GM23338 (cell line): Measurements from ENCODE around the gene OLA1. TPM values are rescaled to one million over a fixed set of nuclear protein-coding genes. Genes with fewer than 3 reads are reported as not detected.

Experiments
- ATAC-seq: fragments of 200-7000 bp; cut with Tn5 transposase; 3 replicates; pipeline ENCODE4 v1.9.1; 2020
- DNase-seq: peaks from one replicate; pipeline ENCODE4 v3.0.0-alpha.2; 2015; ENCODE audit warnings: low spot score
- H2AFZ ChIP-seq: fragments of 200-600 bp; sonication (generic); 2 replicates; pipeline ENCODE4 v1.8.0; 2016; ENCODE audit warnings: antibody characterized with exemption, mild to moderate bottlenecking, moderate library complexity
- H3F3A ChIP-seq: fragments of 200-600 bp; sonication (generic); replicated peaks from 2 replicates; pipeline ENCODE4 v1.8.0; 2017; ENCODE audit warnings: antibody characterized with exemption, mixed run types, low read depth
- H3K27ac ChIP-seq: fragments of 200-600 bp; sonication (generic); 2 replicates; pipeline ENCODE4 v1.6.1; 2016; ENCODE audit warnings: low read depth
- H3K27me3 ChIP-seq: fragments of 200-600 bp; sonication (generic); 2 replicates; pipeline ENCODE4 v1.8.0; 2016; ENCODE audit warnings: mild to moderate bottlenecking, mixed run types, moderate library complexity; ENCODE audit not compliant: insufficient read depth
- H3K36me3 ChIP-seq: fragments of 200-600 bp; sonication (generic); 2 replicates; pipeline ENCODE4 v1.8.0; 2016; ENCODE audit warnings: mild to moderate bottlenecking; ENCODE audit not compliant: insufficient read depth
- H3K4me1 ChIP-seq: fragments of 200-600 bp; sonication (generic); 2 replicates; pipeline ENCODE4 v1.8.0; 2016; ENCODE audit warnings: mild to moderate bottlenecking, moderate library complexity; ENCODE audit not compliant: insufficient read depth
- H3K4me2 ChIP-seq: fragments of 200-600 bp; sonication (generic); 2 replicates; pipeline ENCODE4 v1.7.1; 2017; ENCODE audit warnings: mixed run types
- H3K4me3 ChIP-seq: fragments of 200-600 bp; sonication (generic); 2 replicates; pipeline ENCODE4 v1.6.1; 2016; ENCODE audit warnings: mixed run types
- H3K79me2 ChIP-seq: fragments of 200-600 bp; sonication (generic); replicated peaks from 2 replicates; pipeline ENCODE4 v1.8.0; 2017; ENCODE audit warnings: mild to moderate bottlenecking; ENCODE audit not compliant: insufficient read depth
- H3K9me2 ChIP-seq: fragments of 200-600 bp; sonication (generic); 2 replicates; pipeline ENCODE4 v1.8.0; 2017; ENCODE audit not compliant: insufficient read depth
- H4K20me1 ChIP-seq: fragments of 200-600 bp; sonication (generic); replicated peaks from 2 replicates; pipeline ENCODE4 v1.8.0; 2017; ENCODE audit warnings: mild to moderate bottlenecking; ENCODE audit not compliant: insufficient read depth
- H3K27ac Mint-ChIP-seq: 2 replicates; pipeline ENCODE4 v1.8.0; 2020; ENCODE audit warnings: inconsistent platforms, mild to moderate bottlenecking, moderate library complexity, mixed read lengths
- H3K27me3 Mint-ChIP-seq: 3 replicates; pipeline ENCODE4 v1.8.0; 2022; ENCODE audit warnings: low read depth, mild to moderate bottlenecking, moderate library complexity, mixed read lengths, inconsistent platforms; ENCODE audit not compliant: insufficient read depth, poor library complexity
- H3K36me3 Mint-ChIP-seq: 3 replicates; pipeline ENCODE4 v1.8.0; 2021; ENCODE audit warnings: low read depth, mild to moderate bottlenecking, inconsistent platforms, moderate library complexity, mixed read lengths
- H3K4me1 Mint-ChIP-seq: 3 replicates; pipeline ENCODE4 v1.8.0; 2020; ENCODE audit warnings: mild to moderate bottlenecking, inconsistent platforms, mixed read lengths
- H3K4me3 Mint-ChIP-seq: 3 replicates; pipeline ENCODE4 v1.8.0; 2021; ENCODE audit warnings: moderate library complexity, mild to moderate bottlenecking, inconsistent platforms, mixed read lengths
- H3K9me3 Mint-ChIP-seq: 3 replicates; pipeline ENCODE4 v1.8.0; 2020; ENCODE audit warnings: moderate library complexity, mild to moderate bottlenecking, inconsistent platforms, mixed read lengths
- CREB1 ChIP-seq: fragments of 250-450 bp; sonication (Bioruptor Pico); IDR thresholded peaks from 2 replicates; pipeline ENCODE4 v1.5.0; 2020; ENCODE audit warnings: low read depth, mild to moderate bottlenecking, moderate library complexity
- EZH2 ChIP-seq: fragments of 200-600 bp; sonication (generic); IDR thresholded peaks from one replicate; pipeline ENCODE4 v1.8.0; 2017; ENCODE audit warnings: antibody characterized with exemption, mild to moderate bottlenecking, low read depth; ENCODE audit not compliant: unreplicated experiment
- EZH2phosphoT487 ChIP-seq: fragments of 200-600 bp; sonication (generic); IDR thresholded peaks from one replicate; pipeline ENCODE4 v1.8.1; 2018; ENCODE audit warnings: antibody characterized with exemption; ENCODE audit not compliant: unreplicated experiment
- JUNB ChIP-seq: IDR thresholded peaks from one replicate; pipeline ENCODE4 v1.6.1; 2016; ENCODE audit warnings: antibody characterized with exemption; ENCODE audit not compliant: unreplicated experiment
- NANOG ChIP-seq: IDR thresholded peaks from 2 replicates; pipeline ENCODE4 v1.6.1; 2016; ENCODE audit warnings: antibody characterized with exemption, borderline replicate concordance
- POLR2AphosphoS5 ChIP-seq: IDR thresholded peaks from 2 replicates; pipeline ENCODE4 v1.6.1; 2016; ENCODE audit warnings: antibody characterized with exemption, low read depth
- STAT1 ChIP-seq: IDR thresholded peaks from one replicate; pipeline ENCODE4 v1.6.1; 2016; ENCODE audit warnings: antibody characterized with exemption; ENCODE audit not compliant: unreplicated experiment
- ZNF114 ChIP-seq: fragments of 250-450 bp; sonication (Bioruptor Pico); IDR thresholded peaks from 2 replicates; pipeline ENCODE4 v1.5.0; 2020; ENCODE audit warnings: mild to moderate bottlenecking, moderate library complexity
- ZNF331 ChIP-seq: fragments of 250-450 bp; sonication (Bioruptor Pico); IDR thresholded peaks from 2 replicates; pipeline ENCODE4 v1.5.0; 2020; ENCODE audit warnings: low read depth, mild to moderate bottlenecking, moderate library complexity
- polyA plus RNA-seq: library from polyadenylated mRNA; unstranded; fragments of >200 nt; fragmentation: Nextera tagmentation; extraction: Ambion mirVana; gene quantifications from 2 replicates; pipeline ENCODE4 v1.2.1, GENCODE V29; 2016
- total RNA-seq: library from RNA; depleted of rRNA; stranded (reverse); fragments of >200 nt; shearing (Covaris generic); gene quantifications from 2 replicates; pipeline ENCODE4 v1.2.3, GENCODE V29; 2014
- TF ChIP-seq, protein P1 (sequence below), 2 experiments: fragments of 200-600 bp in 1 of 2; sonication (generic) in 1 of 2; conservative IDR thresholded peaks; 2 replicates each; pipeline versions ENCODE4 v1.5.1 to v1.6.1; 2016 to 2017; ENCODE audit warnings: antibody characterized with exemption in 2 of 2, low read depth in 2 of 2, mild to moderate bottlenecking in 2 of 2, moderate library complexity in 1 of 2
- TF ChIP-seq, protein P2 (sequence below): IDR thresholded peaks from one replicate; pipeline ENCODE4 v1.6.1; 2018; ENCODE audit warnings: antibody characterized with exemption; ENCODE audit not compliant: unreplicated experiment
- TF ChIP-seq, protein P3 (sequence below): IDR thresholded peaks from 2 replicates; pipeline ENCODE4 v1.6.1; 2016; ENCODE audit warnings: antibody characterized with exemption
- TF ChIP-seq, protein P4 (sequence below): fragments of 250-450 bp; sonication (Bioruptor Pico); IDR thresholded peaks from 2 replicates; pipeline ENCODE4 v1.5.0; 2020; ENCODE audit warnings: mild to moderate bottlenecking, moderate library complexity

Gene OLA1
- total and polyA plus RNA-seq, 2 experiments from 2014 or later: 104 to 242 TPM

DNA sequence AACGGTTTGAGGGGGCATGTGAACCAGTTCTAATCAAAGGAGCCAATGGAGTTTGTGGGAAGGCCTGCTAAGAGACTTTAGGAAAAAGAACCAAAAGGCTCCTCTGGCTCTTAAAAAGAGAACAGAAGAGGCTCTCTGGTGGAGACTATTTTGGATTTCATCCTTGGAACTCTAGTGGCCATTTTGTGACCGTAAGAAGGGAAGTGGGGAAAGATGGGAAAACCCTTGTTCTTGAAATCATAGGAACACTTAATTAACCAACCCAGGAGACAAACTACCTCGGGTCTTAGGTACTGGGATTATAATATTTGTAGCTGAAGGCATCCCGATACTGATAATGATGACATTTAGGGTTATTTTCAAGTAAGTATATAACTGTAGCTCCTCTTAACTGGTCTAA, 157.9 kb downstream of the OLA1 start:
- H3K36me3 Mint-ChIP-seq: peaks cover 2% of the 10 kb centered on the region; the same call in 1 of the 3 replicates
- Histone ChIP-seq H2AFZ (no peak overlapping the region), H4K20me1 (no peaks in the 10 kb centered on the region), H3K27ac (no peak overlapping the region), H3F3A (no peaks in the 10 kb centered on the region), H3K27me3 (no peaks in the 10 kb centered on the region), H3K4me2 (no peak overlapping the region), H3K36me3 (no peaks in the 10 kb centered on the region), H3K9me2 (no peaks in the 10 kb centered on the region), H3K4me1 (no peaks in the 10 kb centered on the region), H3K79me2 (no peaks in the 10 kb centered on the region), H3K4me3 (no peak overlapping the region)
- H3K4me3 Mint-ChIP-seq: no peak overlapping the region
- H3K4me1 Mint-ChIP-seq: no peaks in the 10 kb centered on the region
- H3K9me3 Mint-ChIP-seq: no peaks in the 10 kb centered on the region
- peaks cover 2% of the 10 kb centered on the region for H3K27me3 Mint-ChIP-seq
- no peak for ATAC-seq
- no peak for DNase-seq
- no peak for TF ChIP-seq CREB1
- TF ChIP-seq, protein P1, sequence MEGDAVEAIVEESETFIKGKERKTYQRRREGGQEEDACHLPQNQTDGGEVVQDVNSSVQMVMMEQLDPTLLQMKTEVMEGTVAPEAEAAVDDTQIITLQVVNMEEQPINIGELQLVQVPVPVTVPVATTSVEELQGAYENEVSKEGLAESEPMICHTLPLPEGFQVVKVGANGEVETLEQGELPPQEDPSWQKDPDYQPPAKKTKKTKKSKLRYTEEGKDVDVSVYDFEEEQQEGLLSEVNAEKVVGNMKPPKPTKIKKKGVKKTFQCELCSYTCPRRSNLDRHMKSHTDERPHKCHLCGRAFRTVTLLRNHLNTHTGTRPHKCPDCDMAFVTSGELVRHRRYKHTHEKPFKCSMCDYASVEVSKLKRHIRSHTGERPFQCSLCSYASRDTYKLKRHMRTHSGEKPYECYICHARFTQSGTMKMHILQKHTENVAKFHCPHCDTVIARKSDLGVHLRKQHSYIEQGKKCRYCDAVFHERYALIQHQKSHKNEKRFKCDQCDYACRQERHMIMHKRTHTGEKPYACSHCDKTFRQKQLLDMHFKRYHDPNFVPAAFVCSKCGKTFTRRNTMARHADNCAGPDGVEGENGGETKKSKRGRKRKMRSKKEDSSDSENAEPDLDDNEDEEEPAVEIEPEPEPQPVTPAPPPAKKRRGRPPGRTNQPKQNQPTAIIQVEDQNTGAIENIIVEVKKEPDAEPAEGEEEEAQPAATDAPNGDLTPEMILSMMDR (conservative IDR thresholded peaks at IDR 0.05; ENCODE audit: low read depth in 2 of 2): no peak
- TF ChIP-seq, protein P2, sequence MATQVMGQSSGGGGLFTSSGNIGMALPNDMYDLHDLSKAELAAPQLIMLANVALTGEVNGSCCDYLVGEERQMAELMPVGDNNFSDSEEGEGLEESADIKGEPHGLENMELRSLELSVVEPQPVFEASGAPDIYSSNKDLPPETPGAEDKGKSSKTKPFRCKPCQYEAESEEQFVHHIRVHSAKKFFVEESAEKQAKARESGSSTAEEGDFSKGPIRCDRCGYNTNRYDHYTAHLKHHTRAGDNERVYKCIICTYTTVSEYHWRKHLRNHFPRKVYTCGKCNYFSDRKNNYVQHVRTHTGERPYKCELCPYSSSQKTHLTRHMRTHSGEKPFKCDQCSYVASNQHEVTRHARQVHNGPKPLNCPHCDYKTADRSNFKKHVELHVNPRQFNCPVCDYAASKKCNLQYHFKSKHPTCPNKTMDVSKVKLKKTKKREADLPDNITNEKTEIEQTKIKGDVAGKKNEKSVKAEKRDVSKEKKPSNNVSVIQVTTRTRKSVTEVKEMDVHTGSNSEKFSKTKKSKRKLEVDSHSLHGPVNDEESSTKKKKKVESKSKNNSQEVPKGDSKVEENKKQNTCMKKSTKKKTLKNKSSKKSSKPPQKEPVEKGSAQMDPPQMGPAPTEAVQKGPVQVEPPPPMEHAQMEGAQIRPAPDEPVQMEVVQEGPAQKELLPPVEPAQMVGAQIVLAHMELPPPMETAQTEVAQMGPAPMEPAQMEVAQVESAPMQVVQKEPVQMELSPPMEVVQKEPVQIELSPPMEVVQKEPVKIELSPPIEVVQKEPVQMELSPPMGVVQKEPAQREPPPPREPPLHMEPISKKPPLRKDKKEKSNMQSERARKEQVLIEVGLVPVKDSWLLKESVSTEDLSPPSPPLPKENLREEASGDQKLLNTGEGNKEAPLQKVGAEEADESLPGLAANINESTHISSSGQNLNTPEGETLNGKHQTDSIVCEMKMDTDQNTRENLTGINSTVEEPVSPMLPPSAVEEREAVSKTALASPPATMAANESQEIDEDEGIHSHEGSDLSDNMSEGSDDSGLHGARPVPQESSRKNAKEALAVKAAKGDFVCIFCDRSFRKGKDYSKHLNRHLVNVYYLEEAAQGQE: no peak
- TF ChIP-seq, protein P3, sequence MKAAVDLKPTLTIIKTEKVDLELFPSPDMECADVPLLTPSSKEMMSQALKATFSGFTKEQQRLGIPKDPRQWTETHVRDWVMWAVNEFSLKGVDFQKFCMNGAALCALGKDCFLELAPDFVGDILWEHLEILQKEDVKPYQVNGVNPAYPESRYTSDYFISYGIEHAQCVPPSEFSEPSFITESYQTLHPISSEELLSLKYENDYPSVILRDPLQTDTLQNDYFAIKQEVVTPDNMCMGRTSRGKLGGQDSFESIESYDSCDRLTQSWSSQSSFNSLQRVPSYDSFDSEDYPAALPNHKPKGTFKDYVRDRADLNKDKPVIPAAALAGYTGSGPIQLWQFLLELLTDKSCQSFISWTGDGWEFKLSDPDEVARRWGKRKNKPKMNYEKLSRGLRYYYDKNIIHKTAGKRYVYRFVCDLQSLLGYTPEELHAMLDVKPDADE: no peak
- TF ChIP-seq, protein P4, sequence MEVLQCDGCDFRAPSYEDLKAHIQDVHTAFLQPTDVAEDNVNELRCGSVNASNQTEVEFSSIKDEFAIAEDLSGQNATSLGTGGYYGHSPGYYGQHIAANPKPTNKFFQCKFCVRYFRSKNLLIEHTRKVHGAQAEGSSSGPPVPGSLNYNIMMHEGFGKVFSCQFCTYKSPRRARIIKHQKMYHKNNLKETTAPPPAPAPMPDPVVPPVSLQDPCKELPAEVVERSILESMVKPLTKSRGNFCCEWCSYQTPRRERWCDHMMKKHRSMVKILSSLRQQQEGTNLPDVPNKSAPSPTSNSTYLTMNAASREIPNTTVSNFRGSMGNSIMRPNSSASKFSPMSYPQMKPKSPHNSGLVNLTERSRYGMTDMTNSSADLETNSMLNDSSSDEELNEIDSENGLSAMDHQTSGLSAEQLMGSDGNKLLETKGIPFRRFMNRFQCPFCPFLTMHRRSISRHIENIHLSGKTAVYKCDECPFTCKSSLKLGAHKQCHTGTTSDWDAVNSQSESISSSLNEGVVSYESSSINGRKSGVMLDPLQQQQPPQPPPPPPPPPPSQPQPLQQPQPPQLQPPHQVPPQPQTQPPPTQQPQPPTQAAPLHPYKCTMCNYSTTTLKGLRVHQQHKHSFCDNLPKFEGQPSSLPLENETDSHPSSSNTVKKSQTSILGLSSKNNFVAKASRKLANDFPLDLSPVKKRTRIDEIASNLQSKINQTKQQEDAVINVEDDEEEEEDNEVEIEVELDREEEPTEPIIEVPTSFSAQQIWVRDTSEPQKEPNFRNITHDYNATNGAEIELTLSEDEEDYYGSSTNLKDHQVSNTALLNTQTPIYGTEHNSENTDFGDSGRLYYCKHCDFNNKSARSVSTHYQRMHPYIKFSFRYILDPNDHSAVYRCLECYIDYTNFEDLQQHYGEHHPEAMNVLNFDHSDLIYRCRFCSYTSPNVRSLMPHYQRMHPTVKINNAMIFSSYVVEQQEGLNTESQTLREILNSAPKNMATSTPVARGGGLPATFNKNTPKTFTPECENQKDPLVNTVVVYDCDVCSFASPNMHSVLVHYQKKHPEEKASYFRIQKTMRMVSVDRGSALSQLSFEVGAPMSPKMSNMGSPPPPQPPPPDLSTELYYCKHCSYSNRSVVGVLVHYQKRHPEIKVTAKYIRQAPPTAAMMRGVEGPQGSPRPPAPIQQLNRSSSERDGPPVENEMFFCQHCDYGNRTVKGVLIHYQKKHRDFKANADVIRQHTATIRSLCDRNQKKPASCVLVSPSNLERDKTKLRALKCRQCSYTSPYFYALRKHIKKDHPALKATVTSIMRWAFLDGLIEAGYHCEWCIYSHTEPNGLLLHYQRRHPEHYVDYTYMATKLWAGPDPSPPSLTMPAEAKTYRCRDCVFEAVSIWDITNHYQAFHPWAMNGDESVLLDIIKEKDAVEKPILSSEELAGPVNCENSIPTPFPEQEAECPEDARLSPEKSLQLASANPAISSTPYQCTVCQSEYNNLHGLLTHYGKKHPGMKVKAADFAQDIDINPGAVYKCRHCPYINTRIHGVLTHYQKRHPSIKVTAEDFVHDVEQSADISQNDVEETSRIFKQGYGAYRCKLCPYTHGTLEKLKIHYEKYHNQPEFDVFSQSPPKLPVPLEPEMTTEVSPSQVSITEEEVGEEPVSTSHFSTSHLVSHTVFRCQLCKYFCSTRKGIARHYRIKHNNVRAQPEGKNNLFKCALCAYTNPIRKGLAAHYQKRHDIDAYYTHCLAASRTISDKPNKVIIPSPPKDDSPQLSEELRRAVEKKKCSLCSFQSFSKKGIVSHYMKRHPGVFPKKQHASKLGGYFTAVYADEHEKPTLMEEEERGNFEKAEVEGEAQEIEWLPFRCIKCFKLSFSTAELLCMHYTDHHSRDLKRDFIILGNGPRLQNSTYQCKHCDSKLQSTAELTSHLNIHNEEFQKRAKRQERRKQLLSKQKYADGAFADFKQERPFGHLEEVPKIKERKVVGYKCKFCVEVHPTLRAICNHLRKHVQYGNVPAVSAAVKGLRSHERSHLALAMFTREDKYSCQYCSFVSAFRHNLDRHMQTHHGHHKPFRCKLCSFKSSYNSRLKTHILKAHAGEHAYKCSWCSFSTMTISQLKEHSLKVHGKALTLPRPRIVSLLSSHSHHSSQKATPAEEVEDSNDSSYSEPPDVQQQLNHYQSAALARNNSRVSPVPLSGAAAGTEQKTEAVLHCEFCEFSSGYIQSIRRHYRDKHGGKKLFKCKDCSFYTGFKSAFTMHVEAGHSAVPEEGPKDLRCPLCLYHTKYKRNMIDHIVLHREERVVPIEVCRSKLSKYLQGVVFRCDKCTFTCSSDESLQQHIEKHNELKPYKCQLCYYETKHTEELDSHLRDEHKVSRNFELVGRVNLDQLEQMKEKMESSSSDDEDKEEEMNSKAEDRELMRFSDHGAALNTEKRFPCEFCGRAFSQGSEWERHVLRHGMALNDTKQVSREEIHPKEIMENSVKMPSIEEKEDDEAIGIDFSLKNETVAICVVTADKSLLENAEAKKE (CRISPR knock-in tag): no peak
- TF ChIP-seq POLR2AphosphoS5: no peak
- no peak for TF ChIP-seq ZNF114 (CRISPR knock-in tag)
- no peak for TF ChIP-seq NANOG
- no peak for TF ChIP-seq ZNF331
- no peak for TF ChIP-seq EZH2
- no peak for TF ChIP-seq STAT1
- TF ChIP-seq JUNB: no peak
- no peak for TF ChIP-seq EZH2phosphoT487
- H3K27ac Mint-ChIP-seq: no peak overlapping the region
